ENCODE results near the gene CACNA1G. TPM values are rescaled to one million over a fixed set of nuclear protein-coding genes. Genes with fewer than 3 reads are reported as not detected.

Gene CACNA1G
- total RNA-seq, 1 donor from 2014 or later: not detected

GRCh38 chr17:50609380-50610074, 49.0 kb downstream of the CACNA1G start:
- intact Hi-C loops (cut with micrococcal nuclease): no loop called here

- intact Hi-C loops (cut with micrococcal nuclease): no loop called here
Observed at GRCh38 chr17:50611634-50612033, 51.1 kb downstream of the CACNA1G start.

GRCh38 chr17:50612281-50612680, 51.8 kb downstream of the CACNA1G start:
- intact Hi-C loops (cut with micrococcal nuclease): no loop called here

- intact Hi-C loops (cut with micrococcal nuclease): no loop called here
Observed at GRCh38 chr17:50613007-50613992, 52.8 kb downstream of the CACNA1G start.

- intact Hi-C loops (cut with micrococcal nuclease): no loop called here
Observed at GRCh38 chr17:50614471-50615051, 54.0 kb downstream of the CACNA1G start.

GRCh38 chr17:50615828-50616227, 55.3 kb downstream of the CACNA1G start:
- intact Hi-C loops (cut with micrococcal nuclease): no loop called here

GRCh38 chr17:50618300-50618699, 57.8 kb downstream of the CACNA1G start:
- intact Hi-C loops (cut with micrococcal nuclease): no loop called here

- intact Hi-C loops (cut with micrococcal nuclease): no loop called here
Observed at GRCh38 chr17:50618941-50619340, 58.4 kb downstream of the CACNA1G start.

- intact Hi-C loops (cut with micrococcal nuclease): no loop called here
Observed at GRCh38 chr17:50619489-50619888, 59.0 kb downstream of the CACNA1G start.

- intact Hi-C loops (cut with micrococcal nuclease): no loop called here
Observed at GRCh38 chr17:50620237-50620636, 59.7 kb downstream of the CACNA1G start.

GRCh38 chr17:50620858-50621257, 60.3 kb downstream of the CACNA1G start:
- intact Hi-C loops (cut with micrococcal nuclease): no loop called here

GRCh38 chr17:50621574-50622031, 61.1 kb downstream of the CACNA1G start:
- intact Hi-C loops (cut with micrococcal nuclease): no loop called here

GRCh38 chr17:50624321-50624934, 63.9 kb downstream of the CACNA1G start:
- intact Hi-C loops (cut with micrococcal nuclease): no loop called here

- intact Hi-C loops (cut with micrococcal nuclease): no loop called here
Observed at GRCh38 chr17:50625032-50625871, 64.7 kb downstream of the CACNA1G start.

- intact Hi-C loops (cut with micrococcal nuclease): loop anchor here (1.0 kb wide), 2 partner anchors 79 to 144 kb away; partner anchors contain the start of gene SPATA20
Observed at GRCh38 chr17:50626037-50626574, 65.6 kb downstream of the CACNA1G start.

- intact Hi-C loops (cut with micrococcal nuclease): no loop called here
Observed at GRCh38 chr17:50627036-50627781, 66.7 kb downstream of the CACNA1G start.

- intact Hi-C loops (cut with micrococcal nuclease): loop anchor here (2.0 kb wide), 1 partner anchor 71 kb away; no protein-coding TSS in a partner anchor
Observed at GRCh38 chr17:50627782-50628601, 67.5 kb downstream of the CACNA1G start.

- intact Hi-C loops (cut with micrococcal nuclease): loop anchor here (1.0 to 2.0 kb wide), 2 partner anchors 31 to 69 kb away; no protein-coding TSS in a partner anchor
Observed at GRCh38 chr17:50629902-50630301, 69.4 kb downstream of the CACNA1G start.

All from T-helper 2 cell treated with Interferon-gamma antibody and Interleukin-4, amounts not matched to agents 100 ng/mL and 5 ng/mL, for 36 hours (primary cell).